SU-DHL-6 (cell line): ENCODE results near the gene F12.

Experiments
- CTCF ChIP-seq: fragments of 200-600 bp; sonication (generic); IDR thresholded peaks from one replicate; pipeline ENCODE4 v1.5.1; 2017; ENCODE audit warnings: antibody characterized with exemption, mild to moderate bottlenecking, low read length, moderate library complexity; ENCODE audit not compliant: insufficient read depth, poor library complexity, severe bottlenecking
- EZH2phosphoT487 ChIP-seq: fragments of 200-600 bp; sonication (generic), shearing (Covaris generic); conservative IDR thresholded peaks from 2 replicates; pipeline ENCODE4 v1.6.1; 2018; ENCODE audit warnings: mild to moderate bottlenecking, antibody characterized with exemption, low read length, moderate library complexity, mixed read lengths

- TF ChIP-seq CTCF (no peak), EZH2phosphoT487 (no peak)
These were observed 44.6 kb upstream of the F12 start for GRCh38 chr5:177453852-177454396.
